Epithelial cell of prostate (primary cell): ENCODE results near the gene ZDHHC14.
A peak's percentile ranks its signal among the peaks of the same experiment; 100 is the strongest.

Experiments
- DNase-seq: peaks from one replicate; pipeline ENCODE4 v3.0.0-alpha.2; 2011; ENCODE audit warnings: low read depth, low spot score
- H3K27ac ChIP-seq: fragments of 450-650 bp; 2 replicates; pipeline ENCODE4 v1.5.1; 2017; ENCODE audit warnings: mild to moderate bottlenecking

Gene ZDHHC14

DNA sequence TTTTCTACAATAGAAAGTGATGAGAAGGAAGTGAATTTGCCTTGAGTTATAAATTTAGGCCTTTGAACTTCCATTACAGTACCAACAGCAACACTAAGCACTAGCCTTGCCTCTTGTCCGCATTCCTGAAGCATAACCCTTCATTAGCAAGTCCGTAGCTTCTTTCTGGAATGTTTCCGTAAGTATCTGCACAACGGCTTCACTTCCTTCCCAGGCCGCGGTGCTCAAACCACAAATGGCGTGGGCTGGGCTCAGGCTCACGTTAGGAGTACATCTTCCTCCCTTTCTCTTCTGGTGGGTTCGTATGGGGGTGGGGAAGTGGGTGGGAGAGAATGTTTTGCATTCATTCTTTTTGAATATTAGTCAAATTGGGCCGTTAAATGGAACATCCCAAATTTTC is 248.2 kb downstream of the ZDHHC14 start:
- H3K27ac ChIP-seq = no peak overlapping the region
- no peak for DNase-seq

DNA sequence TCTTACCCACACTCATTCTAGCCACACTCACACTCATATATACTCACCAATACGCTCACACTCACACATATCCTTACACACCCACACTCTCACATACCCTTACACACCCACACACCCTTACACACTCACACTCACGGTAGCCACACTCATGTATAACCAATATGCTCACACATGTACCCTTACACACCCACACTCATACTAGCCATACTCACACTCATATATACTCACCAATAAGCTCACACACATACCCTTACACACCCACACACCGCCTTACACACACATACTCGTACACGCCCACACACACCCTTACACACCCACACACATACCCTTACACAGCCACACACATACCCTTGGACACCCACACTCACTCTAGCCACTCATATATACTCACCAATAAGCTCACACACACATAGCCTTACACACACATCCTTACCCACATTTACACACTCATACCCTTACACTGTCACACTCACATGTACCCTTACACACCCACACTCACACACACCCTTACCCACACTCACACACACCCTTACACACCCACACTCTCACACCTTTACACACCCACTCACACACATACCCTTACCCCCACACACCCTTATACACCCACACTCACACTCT is 249.6 kb downstream of the ZDHHC14 start:
- no peak overlapping the region for H3K27ac ChIP-seq
- no peak for DNase-seq

GRCh38 chr6:157631412-157631811 is 250.4 kb downstream of the ZDHHC14 start:
- DNase-seq = no peak
- H3K27ac ChIP-seq = no peak overlapping the region

- DNase-seq = no peak
- H3K27ac ChIP-seq = no peak overlapping the region
These were observed 251.0 kb downstream of the ZDHHC14 start for GRCh38 chr6:157631838-157632614.

GRCh38 chr6:157632821-157633220 is 251.8 kb downstream of the ZDHHC14 start:
- no peak overlapping the region for H3K27ac ChIP-seq
- DNase-seq = no peak

DNA sequence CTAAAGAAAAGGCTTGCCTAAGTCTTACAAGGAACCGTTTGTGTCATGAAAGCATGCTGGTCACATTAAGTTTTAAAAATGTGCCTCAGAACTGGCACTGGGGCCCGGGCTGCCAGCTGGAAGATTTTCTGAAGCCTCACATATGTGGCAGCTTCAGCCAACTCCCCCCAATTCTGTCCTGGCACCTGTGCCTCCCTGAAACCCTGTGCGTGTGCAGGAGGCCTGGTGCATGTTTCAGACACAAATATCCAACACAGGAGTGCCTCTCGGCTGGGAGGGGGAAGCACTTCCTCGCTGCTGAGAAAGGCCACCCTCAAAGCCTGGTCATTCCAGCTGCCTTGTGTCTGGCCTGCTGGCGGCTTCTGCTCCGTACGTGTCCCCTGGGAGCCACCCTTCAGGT is 253.6 kb downstream of the ZDHHC14 start:
- H3K27ac ChIP-seq = no peak overlapping the region
- no peak for DNase-seq

GRCh38 chr6:157635388-157636244 is 254.6 kb downstream of the ZDHHC14 start:
- no peak for DNase-seq
- H3K27ac ChIP-seq = no peak overlapping the region

- no peak overlapping the region for H3K27ac ChIP-seq
- DNase-seq = no peak
These were observed 256.5 kb downstream of the ZDHHC14 start for GRCh38 chr6:157637516-157637915.

- DNase-seq = no peak
- no peak overlapping the region for H3K27ac ChIP-seq
These were observed 257.1 kb downstream of the ZDHHC14 start for GRCh38 chr6:157637941-157638662.

- DNase-seq = no peak
- H3K27ac ChIP-seq = no peak overlapping the region
These were observed 257.8 kb downstream of the ZDHHC14 start for GRCh38 chr6:157638779-157639178.

GRCh38 chr6:157640746-157641451 is 259.9 kb downstream of the ZDHHC14 start:
- no peak overlapping the region for H3K27ac ChIP-seq
- DNase-seq = no peak

- no peak for DNase-seq
- H3K27ac ChIP-seq = no peak overlapping the region
These were observed 260.8 kb downstream of the ZDHHC14 start for GRCh38 chr6:157641837-157642236.

DNA sequence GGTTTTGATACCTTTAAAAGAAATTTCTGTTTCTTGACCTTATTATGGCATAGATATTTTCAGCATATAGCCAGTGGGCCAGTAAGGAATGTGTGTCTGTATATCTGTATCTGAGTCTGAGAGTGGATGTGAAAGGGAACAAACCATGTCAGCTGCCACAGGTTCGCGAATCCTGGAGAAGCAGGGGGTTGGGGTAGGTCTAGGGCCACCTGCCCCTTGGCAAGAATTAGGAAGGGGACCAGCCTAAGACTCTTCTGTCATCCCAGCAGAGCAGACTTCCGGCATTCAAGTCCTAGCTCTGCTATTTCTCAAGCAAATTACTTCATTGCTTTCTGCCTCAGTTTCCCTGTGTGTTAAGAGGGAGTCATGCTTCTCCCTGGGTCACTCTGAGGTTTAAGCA is 261.7 kb downstream of the ZDHHC14 start:
- no peak for DNase-seq
- no peak overlapping the region for H3K27ac ChIP-seq

DNA sequence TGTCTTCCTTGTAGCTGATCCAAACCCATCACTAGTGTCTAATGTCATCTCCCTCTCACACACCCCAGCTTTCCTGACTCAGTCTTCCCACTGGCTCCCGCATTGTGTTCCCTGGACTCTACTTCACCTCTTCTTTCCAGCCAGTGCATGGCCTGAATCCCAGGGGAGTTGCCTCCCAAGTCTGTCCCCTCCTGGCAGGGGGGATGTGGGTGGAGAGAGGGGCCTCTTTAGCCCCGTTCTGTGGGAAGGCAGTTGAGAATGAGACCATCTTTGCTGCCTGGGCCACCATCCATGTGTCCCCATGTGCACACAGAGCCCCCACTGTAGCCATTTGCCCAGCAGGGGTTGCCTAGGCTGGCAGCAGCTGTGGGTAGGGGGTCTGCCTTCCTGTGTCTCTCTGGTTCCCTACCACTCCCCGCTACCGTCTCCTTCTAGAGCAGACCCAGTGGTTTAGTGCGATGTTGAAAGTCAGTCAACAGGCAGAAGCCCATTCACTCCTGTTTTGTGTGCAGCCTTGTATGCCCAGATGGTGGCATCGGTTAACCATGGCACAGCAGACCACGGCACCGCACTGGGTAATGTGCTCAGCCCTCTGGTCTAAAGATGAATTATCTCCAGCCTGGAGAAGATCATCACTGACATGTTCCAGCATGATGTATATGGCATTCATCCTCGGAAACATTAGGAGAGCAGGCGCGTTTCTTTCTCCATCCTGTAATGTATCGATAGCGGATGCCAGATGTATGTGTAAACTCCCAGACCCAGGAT is 263.2 kb downstream of the ZDHHC14 start:
- no peak overlapping the region for H3K27ac ChIP-seq

DNA sequence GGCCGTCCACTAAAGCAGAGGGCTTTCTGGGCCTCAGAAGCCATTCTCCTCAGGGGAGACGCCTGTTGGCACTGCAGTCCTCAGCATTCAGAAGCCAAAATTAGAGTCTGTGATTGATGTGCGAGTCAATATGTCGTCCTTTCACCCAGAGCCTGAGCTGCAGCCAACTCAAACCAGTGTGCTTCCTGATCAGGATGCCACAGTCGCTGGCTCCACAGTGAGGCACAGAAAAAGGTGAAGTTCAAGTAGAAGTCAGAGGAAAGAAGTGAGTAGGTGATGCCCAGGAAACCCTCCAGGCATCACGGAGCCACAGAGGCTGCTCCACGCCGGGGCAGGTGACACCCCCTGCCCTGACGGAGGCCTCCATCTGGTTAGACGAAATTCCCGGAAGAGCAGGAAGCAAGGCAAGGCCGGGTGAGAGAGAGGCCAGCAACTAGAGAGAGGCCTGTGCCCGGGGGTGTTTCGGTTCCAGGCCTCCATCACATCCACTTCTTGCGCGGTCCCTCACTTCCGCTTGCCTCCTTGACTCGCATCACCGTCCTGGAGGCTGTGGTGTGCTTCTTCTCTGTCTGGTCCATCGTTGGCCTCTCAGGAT is 264.3 kb downstream of the ZDHHC14 start:
- H3K27ac ChIP-seq = no peak overlapping the region

More for the DNA sequence above, 263.2 kb downstream of the ZDHHC14 start:
- no peak for DNase-seq

GRCh38 chr6:157646012-157646411 is 265.0 kb downstream of the ZDHHC14 start:
- DNase-seq = no peak
- no peak overlapping the region for H3K27ac ChIP-seq

More for the DNA sequence above, 264.3 kb downstream of the ZDHHC14 start:
- DNase-seq = no peak

GRCh38 chr6:157647261-157647915 is 266.4 kb downstream of the ZDHHC14 start:
- H3K27ac ChIP-seq = no peak overlapping the region
- no peak for DNase-seq

GRCh38 chr6:157648561-157648960 is 267.6 kb downstream of the ZDHHC14 start:
- peak; percentile 63 for DNase-seq

More at GRCh38 chr6:157648561-157648960, 267.6 kb downstream of the ZDHHC14 start:
- peak overlapping the region; percentile 20 for H3K27ac ChIP-seq
